HG02852 (cell line): ENCODE results near the gene RBM38.
"Not testable (repeated sequence)": the region's sequence is repeated elsewhere in the genome, so short reads cannot be mapped to it uniquely, and the experiment has no call there.

ENCODE experiments used
- ATAC-seq: cut with Tn5 transposase; IDR thresholded peaks from one replicate; pipeline ENCODE4 v1.9.1; 2021; ENCODE audit warnings: mild to moderate bottlenecking, moderate library complexity; ENCODE audit not compliant: unreplicated experiment

RBM38 gene

GRCh38 chr20:57416296-57417022 is 25.3 kb downstream of the RBM38 start:
- no peak for ATAC-seq

- ATAC-seq, result no peak
Measured at GRCh38 chr20:57417051-57417689, 26.0 kb downstream of the RBM38 start.

DNA sequence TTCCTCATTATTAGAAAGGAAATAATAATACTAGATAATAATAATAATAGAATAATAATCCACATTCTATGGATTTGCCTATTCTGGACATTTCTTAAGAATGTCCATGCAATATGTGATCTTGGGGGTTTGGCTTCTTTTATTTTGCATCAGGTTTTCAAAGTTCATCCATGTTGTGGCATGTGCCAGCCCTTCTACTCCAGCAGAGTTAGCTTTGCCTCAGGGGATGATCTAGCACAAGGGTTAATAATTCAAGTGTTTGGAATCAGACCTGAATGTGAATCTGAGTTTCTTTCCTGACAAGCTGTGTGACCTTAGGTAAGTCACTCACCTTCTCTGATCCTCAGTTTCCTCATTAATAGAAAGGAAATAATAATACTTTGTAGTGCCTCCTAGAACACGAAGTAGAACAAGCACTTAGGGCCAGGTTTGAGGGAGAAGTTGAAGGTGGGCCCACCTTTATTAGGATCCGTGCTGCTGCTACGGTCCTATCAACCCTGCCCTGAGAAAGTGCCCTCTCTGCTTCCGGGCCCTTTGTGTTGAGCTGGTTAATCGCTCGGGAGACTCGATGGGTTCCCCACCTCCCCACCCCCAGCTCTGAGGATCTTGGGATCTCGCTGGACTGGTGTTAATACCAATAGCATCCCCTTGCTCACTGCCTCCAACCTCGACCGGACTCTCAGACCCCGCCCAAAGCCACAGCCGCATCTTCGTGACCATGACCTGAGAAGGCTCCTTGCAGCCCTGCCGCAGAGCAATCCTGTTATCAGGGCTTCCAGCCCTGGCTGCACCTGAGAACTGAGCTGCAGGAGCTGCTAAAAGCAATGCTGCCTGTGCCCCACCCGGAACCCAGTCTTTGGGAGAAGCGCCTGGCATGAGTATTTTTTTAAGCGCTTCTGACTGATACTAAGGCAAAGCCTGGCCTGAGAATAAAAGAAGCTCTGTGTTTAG is 26.9 kb downstream of the RBM38 start:
- ATAC-seq, result no peak

- ATAC-seq, result not testable (repeated sequence)
Measured at GRCh38 chr20:57419479-57419878, 28.3 kb downstream of the RBM38 start.

DNA sequence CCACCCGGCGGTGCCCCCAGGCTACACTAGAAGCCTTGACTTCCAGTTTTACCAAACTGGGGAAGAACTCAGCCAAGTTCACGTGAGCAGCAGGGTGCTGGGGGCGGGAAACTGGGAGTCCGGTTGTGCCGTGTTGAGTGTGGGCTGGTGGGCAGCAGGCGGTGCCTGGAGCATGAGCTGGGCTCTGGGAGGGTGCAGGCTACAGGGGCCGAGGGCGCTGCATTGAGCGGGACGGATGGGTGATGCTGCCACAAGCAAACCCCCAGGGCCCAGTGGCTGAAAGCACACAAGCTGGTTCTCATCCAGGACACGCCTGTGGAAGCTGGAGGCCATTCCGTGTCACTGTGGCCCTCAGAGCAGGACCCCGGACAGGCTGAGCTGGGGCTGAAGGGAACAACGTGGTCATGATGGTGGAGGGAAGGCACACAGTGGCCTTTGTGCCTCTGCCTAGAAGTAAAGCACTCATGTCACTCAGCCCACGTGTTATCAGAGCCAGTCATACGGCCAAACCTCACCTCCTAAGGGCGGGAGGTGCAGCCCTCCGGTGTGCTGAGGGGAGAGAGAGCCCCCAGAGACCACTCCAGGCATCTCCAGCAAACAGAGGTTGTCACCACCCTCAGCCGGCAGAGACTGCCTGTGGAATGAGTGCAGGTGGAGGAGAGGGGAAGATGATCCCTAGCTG is 29.5 kb downstream of the RBM38 start:
- no peak for ATAC-seq

DNA sequence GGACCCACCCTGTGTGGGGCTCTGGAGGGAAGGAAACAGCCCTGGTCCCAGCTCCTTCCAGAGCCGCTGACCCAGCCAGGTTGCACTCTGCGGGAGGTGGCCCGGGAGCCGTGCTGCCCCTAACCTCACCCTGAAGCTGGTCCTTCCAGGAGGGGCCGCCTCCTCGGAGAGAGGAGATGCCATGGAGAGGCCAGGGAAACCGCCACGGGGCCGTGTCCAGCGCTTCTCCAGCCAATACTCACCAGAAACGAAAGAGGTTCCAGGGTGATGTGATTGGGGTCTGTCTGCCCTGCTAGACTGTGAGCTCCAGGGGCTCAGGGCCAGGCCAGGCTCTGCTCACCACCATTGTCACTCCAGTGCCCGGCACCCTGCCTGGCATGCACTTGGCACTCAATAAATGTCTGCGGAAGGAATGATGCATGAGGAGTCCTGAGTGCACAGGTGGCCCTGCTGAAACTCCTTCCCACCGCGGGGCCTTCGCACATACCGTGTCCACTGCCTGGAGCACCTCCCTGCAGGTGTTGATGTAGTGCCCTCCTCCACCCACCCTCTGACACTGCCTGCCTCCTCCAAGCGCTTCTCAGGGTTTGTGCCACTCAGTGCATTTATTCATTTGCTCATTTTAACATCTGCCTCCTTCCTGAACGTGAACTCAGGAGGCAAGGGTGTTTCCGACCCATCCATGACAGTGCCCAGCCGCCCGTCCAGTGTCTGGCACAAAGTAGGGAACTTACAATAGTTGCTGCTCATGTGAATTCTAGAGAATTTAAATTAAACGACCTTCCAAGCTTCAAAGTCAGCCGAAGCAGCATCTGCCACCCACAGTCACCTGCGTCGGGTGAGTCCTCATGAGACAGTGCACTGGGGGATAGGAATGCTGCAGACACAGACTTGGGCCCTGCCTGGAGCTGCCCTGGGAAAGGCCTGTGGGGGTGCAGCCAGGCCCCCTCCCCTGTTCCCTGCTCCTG is 30.3 kb downstream of the RBM38 start:
- ATAC-seq, result no peak

GRCh38 chr20:57422254-57422653 is 31.1 kb downstream of the RBM38 start:
- no peak for ATAC-seq

GRCh38 chr20:57425150-57426013 is 34.2 kb downstream of the RBM38 start:
- ATAC-seq, result no peak

GRCh38 chr20:57426271-57426689 is 35.1 kb downstream of the RBM38 start:
- ATAC-seq, result no peak

DNA sequence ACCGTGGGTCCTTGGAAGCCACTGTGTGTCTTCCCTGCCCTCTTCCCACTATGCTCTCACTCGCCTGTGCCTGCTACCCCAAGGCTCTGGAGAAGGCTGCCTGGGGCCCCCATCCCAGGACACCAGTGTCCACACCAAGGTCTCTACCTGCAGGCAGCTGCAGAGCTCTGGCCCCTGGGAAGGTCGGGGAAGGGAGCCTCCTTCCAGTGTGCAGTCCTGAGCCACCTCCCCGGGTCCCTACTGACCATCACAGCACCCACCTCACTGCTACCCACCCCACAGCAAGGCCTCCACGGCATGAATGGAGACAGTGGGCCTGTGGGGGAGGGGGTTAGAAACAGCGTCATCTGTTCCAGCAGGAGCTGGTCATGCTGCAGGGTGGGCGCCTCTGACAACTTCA is 35.6 kb downstream of the RBM38 start:
- no peak for ATAC-seq

DNA sequence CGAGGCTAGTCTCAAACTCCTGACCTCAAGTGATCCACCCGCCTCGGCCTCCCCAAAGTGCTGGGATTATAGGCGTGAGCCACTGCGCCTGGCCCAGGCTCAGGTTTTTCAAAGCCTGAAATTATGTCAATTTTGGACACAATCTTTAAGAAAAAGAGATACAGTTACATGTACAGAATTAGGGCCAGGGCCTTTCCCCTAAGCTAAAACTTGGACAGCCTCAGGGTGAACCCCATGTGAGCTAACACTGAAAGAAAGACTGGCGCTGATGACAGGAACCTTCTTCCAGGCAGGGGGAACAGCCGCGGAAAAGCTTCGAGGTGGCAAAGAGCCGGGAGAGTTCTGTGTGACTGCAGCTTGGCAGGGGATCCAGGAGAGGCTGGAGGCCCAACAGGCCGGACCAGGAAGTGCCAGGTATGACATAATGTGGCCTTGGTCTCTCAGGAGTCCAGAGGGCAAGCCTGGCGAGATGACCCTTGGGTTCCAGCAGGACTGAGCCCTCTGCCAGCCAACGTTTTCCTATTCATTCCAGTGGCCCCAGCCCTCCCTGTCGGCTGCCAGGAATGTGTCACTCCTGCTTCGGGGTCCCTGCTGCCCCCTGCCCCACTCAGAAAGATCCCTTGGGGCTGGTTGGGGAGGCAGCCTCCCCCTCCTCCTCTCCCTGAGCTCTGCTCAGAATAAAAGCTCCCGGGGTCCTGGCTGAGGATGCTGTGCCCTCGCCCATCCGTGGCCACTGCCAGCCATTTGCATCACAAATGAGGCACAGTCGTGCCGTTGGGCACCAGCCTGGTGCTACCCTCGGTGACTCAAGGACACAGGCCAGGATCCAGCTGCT is 37.3 kb downstream of the RBM38 start:
- no peak for ATAC-seq

GRCh38 chr20:57429159-57429496 is 37.9 kb downstream of the RBM38 start:
- ATAC-seq, result no peak

- ATAC-seq, result no peak
Measured at GRCh38 chr20:57429580-57430200, 38.5 kb downstream of the RBM38 start.

DNA sequence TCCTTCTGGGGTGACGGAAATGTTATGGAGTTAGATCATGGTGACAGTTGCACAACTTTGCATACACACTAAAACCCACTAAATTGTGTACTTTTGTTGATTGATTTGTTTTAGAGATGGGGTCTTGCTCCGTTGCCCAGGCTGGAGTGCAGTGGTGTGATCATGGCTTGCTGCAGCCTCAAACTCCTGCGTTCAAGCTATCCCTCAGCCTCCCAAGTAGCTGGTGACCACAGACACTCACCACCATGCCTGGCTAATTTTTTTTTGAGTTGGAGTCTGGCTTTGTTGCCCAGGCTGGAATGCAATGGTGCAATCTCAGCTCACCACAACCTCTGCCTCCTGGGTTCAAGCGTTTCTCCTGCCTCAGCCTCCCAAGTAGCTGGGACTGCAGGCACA is 39.0 kb downstream of the RBM38 start:
- not testable (repeated sequence) for ATAC-seq

- ATAC-seq, result no peak
Measured at GRCh38 chr20:57431539-57431835, 40.3 kb downstream of the RBM38 start.

- no peak for ATAC-seq
Measured at GRCh38 chr20:57432480-57432861, 41.3 kb downstream of the RBM38 start.

GRCh38 chr20:57432862-57433491 is 41.8 kb downstream of the RBM38 start:
- ATAC-seq, result peak; percentile 88
